GM12874 (cell line): Measurements from ENCODE around the gene GADD45GIP1.

Source experiments
- CTCF ChIP-seq: IDR thresholded peaks from 2 replicates; pipeline ENCODE4 v1.5.1; 2011; ENCODE audit warnings: low read depth, mild to moderate bottlenecking, control low read depth, low read length, moderate library complexity; ENCODE audit not compliant: insufficient read depth

Gene GADD45GIP1

GRCh38 chr19:12956446-12957388, at the start of gene GADD45GIP1:
Gene GADD45GIP1, minus strand, starts transcription at chr19:12957223. Its CDS starts 11 bp downstream, at chr19:12957212.
- TF ChIP-seq CTCF, result no peak

GRCh38 chr19:13005861-13006370, 48.9 kb upstream of the GADD45GIP1 start:
- TF ChIP-seq CTCF, result no peak

- TF ChIP-seq CTCF, result no peak
These were observed 48.2 kb upstream of the GADD45GIP1 start for GRCh38 chr19:13005253-13005652.

GRCh38 chr19:13004273-13004672, 47.2 kb upstream of the GADD45GIP1 start:
- no peak for TF ChIP-seq CTCF

GRCh38 chr19:13003081-13003480, 46.1 kb upstream of the GADD45GIP1 start:
- no peak for TF ChIP-seq CTCF

- TF ChIP-seq CTCF, result no peak
These were observed 45.3 kb upstream of the GADD45GIP1 start for GRCh38 chr19:13002166-13002898.

GRCh38 chr19:13001502-13002165, 44.6 kb upstream of the GADD45GIP1 start:
- TF ChIP-seq CTCF, result no peak
